Activated CD4-positive, alpha-beta T cell treated with anti-CD3 and anti-CD28 coated beads, Interleukin-2, amount 50 U/mL, for 4 hours (primary cell): ENCODE data around the gene LARP4.
"Not testable (repeated sequence)": the region's sequence is repeated elsewhere in the genome, so short reads cannot be mapped to it uniquely, and the experiment has no call there.

Experiments
- DNase-seq, 2 experiments: peaks; one replicate each; pipeline ENCODE4 v3.0.0-alpha.2; 2020

Gene LARP4

DNA sequence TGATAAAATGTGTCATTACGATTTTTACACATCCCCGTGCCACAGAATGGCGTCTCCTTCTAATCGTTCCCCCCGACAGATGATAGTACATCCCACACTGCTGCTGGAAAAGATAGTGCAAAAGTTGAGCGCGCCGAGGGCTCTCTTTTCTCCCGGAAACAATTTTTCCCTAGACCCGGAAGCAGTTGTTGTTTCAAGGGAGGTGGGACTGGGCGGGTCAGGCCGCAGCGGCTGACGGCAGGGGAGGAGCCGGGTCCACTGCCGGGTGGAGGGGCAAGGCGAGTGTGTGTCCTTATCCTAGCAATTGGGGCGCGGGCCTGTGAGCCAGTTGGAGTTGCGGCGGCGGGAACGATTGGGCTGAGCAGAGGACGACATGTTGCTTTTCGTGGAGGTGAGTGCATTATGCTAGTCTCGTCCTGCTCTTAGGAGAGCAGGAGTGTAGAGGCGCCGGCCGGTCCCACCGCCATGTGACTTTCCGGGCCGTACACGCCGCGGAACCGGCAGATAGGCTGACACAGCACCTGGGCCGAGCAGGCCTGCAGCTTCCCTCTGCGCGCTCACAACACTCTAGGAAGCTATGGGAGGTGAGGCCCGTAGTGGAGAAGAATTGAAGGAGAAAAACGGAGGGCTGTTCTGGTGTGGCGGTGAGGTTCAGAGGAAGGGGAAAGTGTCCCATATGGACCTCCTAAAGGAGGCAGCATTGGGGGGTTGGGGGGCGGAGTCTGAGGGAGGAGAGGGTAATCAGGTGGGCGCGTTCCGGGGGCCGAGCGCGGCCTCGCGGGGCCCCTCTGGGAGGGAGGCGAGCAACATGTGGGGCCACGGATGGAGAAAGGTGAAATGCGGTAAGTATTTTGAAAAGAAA is at the start of gene LARP4:
Gene LARP4, plus strand, starts transcription at position 248 of the 862 bp plus-strand sequence. Its CDS starts 126 bp downstream, at position 374.
- peak; percentile 85 for DNase-seq

DNA sequence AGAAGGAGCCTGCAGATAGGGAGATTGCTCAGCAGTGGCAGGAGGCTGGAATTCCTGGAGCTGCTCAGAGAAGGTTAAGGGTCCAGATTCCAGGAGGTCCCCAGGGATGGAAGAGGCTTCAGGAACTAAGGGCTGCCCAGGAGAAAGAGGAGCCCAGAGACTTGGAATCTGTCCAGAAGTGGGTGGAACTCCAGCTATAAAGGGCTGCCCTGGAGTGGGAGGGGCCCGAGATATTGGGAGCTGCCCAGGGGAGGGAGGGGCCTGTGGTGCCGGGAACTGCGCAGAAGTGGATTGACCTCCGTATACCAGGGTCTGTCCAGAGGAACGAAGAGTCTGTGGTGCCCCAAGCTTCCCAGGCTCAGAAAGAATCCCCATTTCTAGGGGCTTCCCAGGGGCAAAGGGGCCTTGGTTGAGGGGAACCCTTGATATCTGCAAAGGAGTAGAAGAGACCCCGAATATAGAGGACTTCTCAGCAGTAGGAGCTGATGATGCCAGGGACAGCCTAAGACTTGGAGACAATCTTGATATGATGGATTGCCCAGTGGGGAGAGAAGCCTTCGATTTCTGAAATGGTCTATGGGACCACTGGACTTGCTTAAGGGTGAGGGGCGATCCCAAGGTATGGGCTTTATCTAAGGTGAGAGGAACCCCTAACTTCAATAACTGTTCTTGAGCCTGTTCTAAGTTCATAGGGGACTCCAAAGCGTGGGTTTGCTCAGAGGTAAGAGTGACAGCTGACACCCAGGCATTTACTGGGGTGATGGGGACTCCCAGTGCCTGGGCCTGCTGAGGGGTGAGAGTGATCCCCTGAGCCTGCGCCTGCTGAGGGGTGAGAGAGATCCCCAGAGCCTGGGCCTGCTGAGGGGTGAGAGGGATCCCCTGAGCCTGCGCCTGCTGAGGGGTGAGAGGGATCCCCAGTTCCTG is 49.3 kb upstream of the LARP4 start:
- no peak for DNase-seq

DNA sequence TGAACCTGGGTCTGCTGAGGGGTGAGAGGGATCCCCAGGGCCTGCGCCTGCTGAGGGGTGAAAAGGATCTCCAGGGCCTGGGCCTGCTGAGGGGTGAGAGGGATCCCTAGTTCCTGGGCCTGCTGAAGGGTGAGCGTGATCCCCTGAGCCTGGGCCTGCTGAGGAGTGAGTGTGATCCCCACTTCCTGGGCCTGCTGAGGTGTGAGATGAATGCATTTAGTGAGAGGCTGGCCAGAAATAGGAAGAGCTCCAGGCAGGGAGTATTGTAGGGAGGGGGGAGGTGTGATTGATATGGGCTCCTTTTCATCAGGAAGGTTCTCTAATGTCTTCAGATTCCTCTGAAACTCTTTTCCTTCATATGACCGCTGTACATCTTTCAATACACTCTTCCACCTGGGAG is 47.3 kb upstream of the LARP4 start:
- DNase-seq: no peak

DNA sequence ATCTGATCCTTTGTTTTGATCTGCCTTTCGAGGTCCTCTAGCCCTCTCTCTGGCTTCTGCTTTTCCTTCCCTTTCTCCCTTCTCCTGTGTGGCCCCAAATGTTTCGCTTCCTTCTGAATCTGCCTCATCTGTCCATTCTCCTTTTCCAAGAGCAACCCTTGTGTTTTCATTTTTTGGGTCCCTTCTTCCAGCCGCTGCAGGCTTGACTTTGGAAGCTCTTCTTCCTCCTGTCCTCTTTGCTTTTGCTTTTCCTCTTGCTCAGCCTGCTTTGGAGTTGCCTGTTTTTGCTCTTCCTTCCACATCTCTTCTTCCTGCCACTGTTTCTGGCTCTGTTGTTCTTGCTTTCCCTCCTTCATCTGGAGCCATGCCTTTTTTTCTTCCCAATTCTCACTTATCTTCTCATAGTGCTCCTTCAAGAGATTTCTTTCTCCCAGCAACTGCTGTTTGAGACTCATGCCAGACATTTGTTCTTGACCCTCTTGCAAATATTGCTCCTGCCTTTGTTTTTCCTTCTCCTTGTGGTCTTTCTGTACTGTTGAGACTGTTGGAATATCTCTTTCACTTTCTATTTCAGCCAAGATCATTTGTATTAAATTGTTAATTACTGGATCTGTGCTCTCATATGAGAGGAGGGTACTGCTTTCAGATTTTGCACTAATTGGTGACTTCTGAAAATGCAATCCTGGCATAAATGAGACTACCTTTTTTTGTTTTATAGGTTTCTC is 46.7 kb upstream of the LARP4 start:
- DNase-seq: no peak

DNA sequence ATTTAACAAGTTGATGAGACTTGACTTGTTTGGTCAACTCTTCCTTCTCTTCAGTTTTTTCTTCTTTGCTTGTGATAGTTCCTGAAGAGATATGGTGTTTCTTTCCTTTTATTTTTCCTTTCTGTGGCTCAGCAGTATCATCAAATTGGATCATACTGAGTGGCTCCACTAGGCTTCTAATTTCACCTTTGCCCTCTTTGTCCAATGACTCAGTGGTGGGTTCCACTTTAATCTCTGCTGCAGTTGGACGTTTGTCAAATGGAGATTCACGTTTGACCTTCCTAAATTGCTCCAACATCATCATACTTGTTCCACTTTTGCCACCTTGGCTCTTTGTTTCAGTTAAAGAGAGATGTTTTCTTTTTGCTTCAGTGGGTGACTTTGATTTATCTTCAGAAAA is 45.8 kb upstream of the LARP4 start:
- DNase-seq: no peak

DNA sequence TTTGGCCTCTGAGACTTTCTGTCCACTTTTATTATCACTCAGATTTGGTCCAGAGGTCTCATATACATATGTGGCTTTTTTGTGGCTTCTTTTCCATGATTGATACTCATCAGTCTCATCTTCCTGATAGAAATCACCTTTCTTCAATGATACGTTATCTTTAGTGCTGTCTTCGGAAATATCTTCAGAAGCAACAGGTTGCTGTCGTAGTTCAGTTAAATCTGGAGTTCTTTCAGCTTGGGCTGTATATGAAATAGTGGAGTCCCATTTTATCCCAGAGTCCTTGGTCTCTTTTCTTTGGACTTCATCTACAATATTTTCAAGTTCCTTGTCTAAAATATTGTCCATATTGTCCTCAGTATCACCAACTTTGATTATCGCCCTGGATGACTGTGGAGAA is 45.3 kb upstream of the LARP4 start:
- no peak for DNase-seq

DNA sequence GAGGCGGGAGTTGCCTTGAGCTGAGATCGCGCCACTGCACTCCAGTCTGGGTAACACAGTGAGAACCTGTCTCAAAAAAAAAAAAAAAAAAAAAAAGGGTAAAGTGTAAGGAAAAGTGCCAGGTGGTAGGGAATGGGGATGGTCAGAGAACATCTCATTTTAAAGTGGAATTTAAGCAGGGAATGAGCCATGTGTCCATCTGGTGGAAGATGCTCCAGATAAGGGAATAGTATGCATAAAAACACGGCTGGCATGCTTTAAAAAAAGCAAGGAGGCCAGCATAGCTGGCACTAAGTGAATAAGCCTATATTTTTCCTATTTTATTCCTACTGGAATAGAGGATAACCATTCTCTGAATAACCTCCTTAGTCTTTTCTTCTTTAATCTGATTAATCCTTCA is 38.0 kb upstream of the LARP4 start:
- DNase-seq: no peak

DNA sequence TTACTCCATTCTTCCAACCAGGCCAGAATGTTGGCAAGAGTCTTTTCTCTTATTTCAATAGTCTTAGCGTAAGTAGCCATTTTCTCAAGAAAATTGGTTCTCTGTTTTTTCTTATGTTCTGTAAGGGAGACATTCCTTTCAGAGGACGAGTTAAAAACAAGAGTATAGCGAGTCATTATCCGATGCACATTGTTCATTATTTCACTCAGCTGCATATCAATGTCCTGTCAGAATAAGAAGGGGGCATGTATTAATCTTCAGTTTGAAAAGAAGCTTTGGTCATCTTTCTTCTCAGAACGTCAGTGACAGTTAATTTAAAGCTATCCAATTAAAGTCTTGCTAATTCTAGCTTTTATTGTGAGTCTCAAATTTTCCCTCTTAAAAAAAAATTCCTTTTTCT is 37.5 kb upstream of the LARP4 start:
- DNase-seq: no peak

DNA sequence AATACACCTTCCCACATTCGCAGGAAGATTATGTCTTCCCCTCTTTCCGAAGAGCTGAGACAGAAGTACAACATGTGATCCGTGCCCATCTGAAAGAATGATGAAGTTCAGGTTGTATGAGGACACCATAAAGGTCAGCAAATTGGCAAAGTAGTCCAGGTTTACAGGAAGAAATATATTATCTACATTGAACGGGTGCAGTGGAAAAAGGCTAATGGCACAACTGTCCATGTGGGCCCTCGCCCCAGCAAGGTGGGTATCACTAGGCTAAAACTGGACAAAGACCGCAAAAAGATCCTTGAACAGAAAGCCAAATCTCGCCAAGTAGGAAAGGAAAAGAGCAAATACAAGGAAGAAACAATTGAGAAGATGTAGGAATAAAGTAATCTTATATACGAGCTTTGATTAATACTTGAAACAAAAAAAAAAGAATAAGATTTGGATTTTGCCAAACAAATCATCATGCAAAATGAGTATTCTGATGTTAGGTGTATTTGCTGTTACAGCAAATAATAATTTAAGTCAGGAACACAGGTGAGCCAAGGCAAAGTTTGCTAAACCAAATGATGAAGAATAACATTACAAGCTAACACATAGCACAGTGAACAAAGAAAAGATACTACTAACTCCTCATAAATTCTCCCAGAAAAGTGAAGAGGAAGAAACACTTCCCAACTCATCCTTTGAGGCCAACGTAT is 34.8 kb upstream of the LARP4 start:
- no peak for DNase-seq

DNA sequence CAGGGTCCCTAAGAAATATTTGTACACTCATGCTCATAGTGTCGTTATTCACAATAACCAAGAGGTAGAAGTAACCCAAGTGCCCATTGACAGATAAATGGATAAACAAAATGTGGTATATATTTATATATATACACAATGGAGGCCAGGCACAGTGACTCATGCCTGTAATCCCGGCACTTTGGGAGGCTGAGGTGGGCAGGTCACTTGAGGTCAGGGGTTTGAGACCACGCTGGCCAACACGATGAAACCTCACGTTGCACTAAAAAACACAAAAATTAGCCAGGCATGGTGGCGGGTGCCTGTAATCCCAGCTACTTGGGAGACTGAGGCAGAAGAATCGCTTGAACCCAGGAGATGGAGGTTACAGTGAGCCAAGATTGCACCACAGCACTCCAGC is 30.0 kb upstream of the LARP4 start:
- not testable (repeated sequence) for DNase-seq

DNA sequence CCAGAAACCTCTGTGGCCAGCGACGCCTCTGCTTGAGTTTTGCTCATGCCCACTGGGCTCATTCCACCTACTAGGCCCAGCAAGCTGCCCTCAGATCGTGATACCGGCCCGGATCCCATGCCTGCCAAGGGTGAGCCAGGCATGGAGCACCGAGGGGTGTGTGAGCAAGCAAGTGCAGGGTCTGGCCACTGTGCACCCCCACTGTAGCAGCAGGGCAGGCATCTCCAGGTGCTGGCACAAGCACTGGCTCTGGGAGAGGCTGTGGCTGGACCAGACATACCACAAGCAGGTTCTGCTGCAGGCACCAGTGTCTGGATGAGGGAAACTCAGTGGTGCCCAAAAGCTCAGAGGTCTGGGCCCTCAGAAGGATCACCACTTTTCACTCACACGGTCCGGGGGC is 24.9 kb upstream of the LARP4 start:
- no peak for DNase-seq

DNA sequence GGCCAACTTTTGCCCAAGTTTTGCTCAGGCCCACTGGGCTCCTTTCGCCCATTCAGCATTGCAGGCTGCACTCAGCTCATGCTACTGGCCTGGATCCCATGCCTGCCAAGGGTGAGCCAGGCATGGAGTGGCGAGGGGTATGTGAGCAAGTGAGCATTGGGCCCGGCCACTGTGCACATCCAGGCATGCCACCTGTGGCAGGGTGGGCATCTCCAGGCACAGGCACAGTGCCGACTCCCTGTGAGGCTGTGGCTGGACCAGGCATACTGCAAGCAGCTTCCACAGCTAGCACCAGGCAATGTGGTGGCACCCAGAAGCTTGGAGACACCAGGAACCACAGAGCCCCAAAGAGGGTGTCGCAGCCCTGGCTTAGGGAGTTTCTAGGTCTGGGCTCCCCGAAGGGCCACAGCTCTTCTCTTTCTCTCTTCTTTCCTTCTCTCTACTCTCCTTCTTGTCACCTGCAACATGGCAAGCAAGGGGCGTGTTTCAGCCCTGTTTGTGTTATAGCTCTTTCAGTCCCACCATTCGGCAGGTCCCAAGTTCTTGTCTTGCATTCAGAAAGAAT is 19.8 kb upstream of the LARP4 start:
- no peak for DNase-seq

DNA sequence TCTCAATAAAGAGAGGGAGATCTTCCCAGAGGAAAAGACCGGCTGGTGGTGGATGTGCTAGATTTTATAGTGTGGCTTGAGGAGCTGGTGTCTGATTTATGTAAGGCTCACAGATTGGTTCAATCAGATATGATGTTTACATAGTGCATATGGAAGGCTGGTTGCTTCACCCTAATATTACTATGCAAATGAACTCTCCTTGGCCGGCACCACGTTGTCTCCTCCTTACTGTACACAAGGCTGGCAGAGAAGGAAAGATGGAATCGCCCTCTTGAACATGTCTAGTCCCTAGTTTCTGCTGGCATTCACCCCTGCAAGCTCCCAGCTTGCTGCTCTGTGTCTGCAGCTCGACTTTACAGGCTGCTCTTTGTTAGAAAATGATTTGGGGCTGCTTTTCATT is 13.2 kb upstream of the LARP4 start:
- DNase-seq: no peak

DNA sequence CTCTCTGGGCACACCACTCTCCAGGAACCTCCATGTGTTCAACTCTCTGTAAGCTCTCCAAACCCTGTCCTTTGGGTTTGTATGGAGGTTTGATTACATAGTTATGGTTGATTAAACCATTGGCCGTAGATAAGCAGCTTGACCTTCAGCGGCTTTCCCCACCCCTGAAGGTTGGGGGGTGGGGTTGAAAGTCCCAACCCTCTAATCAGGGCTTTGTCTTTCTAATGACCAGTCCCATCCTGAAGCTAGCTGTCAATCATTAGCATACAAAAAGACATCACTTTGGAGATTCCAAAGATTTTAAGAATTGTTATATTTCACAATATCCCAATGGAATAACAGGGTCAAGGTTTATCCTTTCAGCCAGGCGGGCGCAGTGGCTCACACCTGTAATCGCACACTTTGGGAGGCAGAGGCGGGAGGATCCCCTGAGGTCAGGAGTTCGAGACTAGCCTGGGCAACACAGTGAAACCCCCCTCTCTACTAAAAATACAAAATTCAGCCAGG is 12.7 kb upstream of the LARP4 start:
- DNase-seq: no peak

DNA sequence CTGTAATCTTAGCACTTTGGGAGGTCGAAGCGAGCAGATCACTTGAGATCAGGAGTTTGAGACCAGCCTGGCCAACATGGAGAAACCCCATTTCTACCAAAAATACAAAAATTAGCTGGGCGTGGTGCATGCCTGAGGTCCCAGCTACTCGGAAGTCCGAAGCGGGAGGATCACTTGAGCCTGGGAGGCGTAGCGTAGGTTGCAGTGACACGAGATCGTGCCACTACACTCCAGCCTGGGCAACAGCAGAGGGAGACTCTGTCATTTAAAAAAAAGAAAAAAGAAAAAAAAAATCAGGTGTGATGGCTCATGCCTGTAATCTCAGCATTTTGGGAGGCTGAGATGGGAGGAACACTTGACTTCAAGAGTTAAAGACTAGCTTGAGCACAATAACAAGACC is 11.9 kb upstream of the LARP4 start:
- DNase-seq: not testable (repeated sequence)

DNA sequence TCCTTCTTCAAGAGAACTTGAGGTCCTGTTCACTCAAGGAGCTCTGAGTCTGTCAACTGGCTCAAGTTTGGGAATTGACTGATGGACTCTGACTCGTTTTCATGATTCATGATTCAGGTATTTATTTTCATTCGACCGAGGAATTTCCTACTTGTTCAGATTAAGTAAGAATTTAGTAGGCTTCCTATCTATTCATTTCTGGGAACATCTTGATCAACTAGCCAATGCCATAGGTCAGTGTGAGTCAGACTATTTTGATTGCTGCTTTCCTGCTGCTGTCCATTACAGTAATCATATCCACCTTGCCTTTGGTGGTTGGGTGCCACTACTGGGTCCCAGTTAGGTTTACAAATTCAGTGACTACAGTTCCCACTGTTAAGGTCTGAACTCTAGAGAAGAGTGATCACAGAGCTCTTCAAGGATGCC is 10.4 kb upstream of the LARP4 start:
- DNase-seq: no peak

DNA sequence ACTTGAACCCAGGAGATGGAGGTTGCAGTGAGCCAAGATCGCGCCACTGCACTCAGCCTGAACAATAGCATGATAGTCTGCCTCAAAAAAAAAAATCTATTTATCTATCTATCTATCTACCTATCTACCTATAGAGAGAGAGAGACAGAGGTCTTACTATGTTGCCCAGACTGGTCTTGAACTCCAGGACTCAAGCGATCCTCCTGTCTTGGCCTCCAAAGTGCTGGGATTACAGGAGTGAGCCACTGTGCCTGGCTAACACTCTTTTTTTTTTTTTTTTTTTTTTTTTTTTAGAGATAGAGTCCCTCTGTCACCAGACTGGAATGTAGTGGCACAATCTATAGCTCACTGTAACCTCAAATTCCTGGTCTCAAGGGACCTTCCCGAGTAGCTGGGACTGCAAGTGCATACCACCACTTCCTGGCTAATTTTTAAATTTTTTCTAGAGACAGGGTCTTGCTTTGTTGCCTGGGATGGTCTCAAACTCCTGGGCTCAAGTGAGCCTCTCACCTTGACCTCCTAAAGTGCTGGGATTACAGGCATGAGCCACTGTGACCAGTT is 6.1 kb upstream of the LARP4 start:
- DNase-seq: no peak

DNA sequence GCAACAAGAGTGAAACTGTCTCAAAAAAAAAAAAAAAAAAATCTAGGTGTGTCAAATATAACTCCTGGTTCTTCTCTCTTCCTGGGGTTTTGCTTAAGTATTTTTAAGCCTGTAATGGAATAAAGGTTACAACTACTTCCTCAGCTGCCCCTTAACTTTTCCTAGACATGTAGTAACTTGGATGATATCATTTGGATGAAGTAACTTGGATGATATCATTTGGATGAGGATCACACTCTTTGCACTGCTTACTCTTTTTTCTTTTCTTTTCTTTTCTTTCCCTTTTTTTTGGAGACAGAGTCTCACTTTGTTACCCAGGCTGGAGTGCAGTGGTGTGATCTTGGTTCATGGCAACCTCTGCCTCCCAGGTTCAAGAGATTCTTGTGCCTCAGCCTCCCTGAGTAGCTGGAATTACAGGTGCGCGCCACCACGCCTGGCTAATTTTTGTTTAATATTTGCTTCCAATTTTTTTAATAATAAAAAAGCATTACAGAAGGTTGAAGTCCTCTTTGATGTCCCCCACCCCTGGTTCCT is 3.5 kb upstream of the LARP4 start:
- no peak for DNase-seq

DNA sequence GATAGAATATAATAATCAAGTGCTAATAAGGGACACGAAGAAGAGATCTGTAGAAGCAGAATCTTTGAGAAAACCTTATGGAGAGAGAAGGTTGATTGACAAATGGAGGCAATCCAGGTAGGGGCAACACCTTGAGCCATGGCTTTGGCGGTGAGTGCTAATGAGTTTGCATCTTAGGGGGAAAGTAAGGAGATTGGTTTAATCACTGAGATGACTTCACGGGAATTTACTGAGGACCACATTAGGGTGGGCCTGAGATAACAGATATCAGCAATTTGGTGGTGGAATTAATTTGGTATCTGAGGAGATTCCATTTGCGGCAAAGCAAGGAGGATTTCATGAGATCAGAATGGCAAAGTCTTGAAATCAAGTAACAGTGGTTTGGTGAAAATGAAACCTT is 1.8 kb upstream of the LARP4 start:
- DNase-seq: no peak

DNA sequence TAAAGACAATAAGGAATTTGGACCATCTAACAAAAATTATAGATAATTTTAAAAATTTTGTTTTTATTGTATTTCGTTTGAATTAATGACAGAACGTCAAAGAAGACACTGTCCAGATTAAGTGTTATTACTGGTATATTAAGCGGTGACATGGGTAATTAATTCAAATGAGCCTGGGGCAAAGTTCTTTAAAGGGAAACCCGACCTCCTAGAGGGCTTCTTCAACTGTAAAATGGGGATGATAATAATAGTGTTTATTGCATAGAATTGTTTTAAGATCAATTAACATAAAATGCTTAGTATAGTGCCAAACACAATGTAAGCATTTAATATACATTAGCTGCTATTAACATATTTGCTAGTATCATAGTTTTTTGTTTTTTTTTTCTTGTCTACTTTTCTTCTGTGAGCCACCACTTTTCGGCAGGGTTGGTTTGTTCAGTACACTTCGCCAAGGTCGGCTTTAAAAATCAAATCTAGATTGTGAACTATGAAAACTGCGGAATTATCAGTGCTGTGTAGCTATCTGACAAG is 514 bp upstream of the LARP4 start:
- no peak for DNase-seq

DNA sequence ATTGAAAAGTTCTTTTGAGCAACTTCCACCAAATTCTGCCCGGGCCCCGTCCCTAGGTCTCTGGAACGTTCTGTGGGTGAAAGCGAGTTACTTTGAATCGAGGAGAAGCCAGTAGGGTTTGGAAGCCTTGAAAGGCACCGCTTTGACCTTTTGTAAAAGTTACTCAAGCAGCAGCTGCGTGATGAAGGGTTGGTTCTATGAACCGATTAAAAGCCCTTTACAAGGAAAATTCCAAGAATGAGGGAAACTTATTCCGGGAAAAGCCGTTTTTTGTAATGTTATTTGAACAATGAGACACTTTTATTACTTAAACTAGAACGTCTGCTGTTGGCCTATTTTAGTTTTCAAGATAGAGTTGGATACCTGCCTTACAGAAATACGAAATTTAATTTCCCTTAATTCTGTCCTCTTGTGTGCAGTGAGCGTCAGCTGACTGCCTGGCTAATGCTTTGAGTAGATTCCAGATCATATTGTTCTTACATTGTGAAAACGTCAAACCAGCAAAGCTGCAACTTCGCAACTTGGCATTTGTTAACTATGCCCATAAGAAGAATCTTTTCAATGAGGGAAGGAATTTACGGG is 906 bp downstream of the LARP4 start:
- DNase-seq: peak; percentile 12 to 20
